Retinal pigment epithelial cell (primary cell): ENCODE measurements around the gene ZNF423.

Source experiments
- DNase-seq: peaks from one replicate; pipeline ENCODE4 v3.0.0-alpha.2; 2010; ENCODE audit warnings: low read depth
- H3K4me3 ChIP-seq: 2 replicates; pipeline ENCODE4 v1.5.1; 2011; ENCODE audit warnings: mild to moderate bottlenecking, low read length, control low read depth, moderate library complexity
- CTCF ChIP-seq: conservative IDR thresholded peaks from 2 replicates; pipeline ENCODE4 v1.5.1; 2011; ENCODE audit warnings: low read depth, low read length, control low read depth, inconsistent platforms

Gene ZNF423

GRCh38 chr16:49717689-49718088, 138.2 kb downstream of the ZNF423 start:
- H3K4me3 ChIP-seq, result no peak overlapping the region
- DNase-seq, result no peak
- TF ChIP-seq CTCF, result no peak

- TF ChIP-seq CTCF, result no peak
- no peak for DNase-seq
- H3K4me3 ChIP-seq, result no peak overlapping the region
These were observed 139.5 kb downstream of the ZNF423 start for GRCh38 chr16:49716339-49716934.

GRCh38 chr16:49713770-49714169, 142.1 kb downstream of the ZNF423 start:
- TF ChIP-seq CTCF, result no peak
- no peak for DNase-seq
- H3K4me3 ChIP-seq, result no peak overlapping the region

- TF ChIP-seq CTCF, result no peak
- no peak overlapping the region for H3K4me3 ChIP-seq
- no peak for DNase-seq
These were observed 143.4 kb downstream of the ZNF423 start for GRCh38 chr16:49712542-49712941.

GRCh38 chr16:49712106-49712505, 143.8 kb downstream of the ZNF423 start:
- TF ChIP-seq CTCF, result no peak
- H3K4me3 ChIP-seq, result no peak overlapping the region
- DNase-seq, result no peak

- no peak for TF ChIP-seq CTCF
These were observed 146.9 kb downstream of the ZNF423 start for GRCh38 chr16:49709057-49709456.

GRCh38 chr16:49708491-49708890, 147.4 kb downstream of the ZNF423 start:
- TF ChIP-seq CTCF, result no peak
- H3K4me3 ChIP-seq, result no peak overlapping the region
- no peak for DNase-seq

More at GRCh38 chr16:49709057-49709456, 146.9 kb downstream of the ZNF423 start:
- no peak for DNase-seq
- H3K4me3 ChIP-seq, result no peak overlapping the region
